BLaER1 (cell line): Measurements from ENCODE around the gene TRRAP.
"Not testable (repeated sequence)": the region's sequence is repeated elsewhere in the genome, so short reads cannot be mapped to it uniquely, and the experiment has no call there.

ENCODE experiments used
- H3K27ac ChIP-seq: shearing (Covaris generic); formaldehyde crosslinking; 2 replicates; pipeline ENCODE4 v1.8.1; 2022
- H3K27me3 ChIP-seq: shearing (Covaris generic); formaldehyde crosslinking; 2 replicates; pipeline ENCODE4 v1.8.1; 2022
- H3K36me3 ChIP-seq: shearing (Covaris generic); formaldehyde crosslinking; 2 replicates; pipeline ENCODE4 v1.8.1; 2022
- H3K4me1 ChIP-seq: shearing (Covaris generic); formaldehyde crosslinking; 2 replicates; pipeline ENCODE4 v1.8.1; 2022
- H3K4me2 ChIP-seq: shearing (Covaris generic); formaldehyde crosslinking; 2 replicates; pipeline ENCODE4 v1.8.1; 2022
- H3K4me3 ChIP-seq: shearing (Covaris generic); formaldehyde crosslinking; 2 replicates; pipeline ENCODE4 v1.8.1; 2022
- H3K9ac ChIP-seq: shearing (Covaris generic); formaldehyde crosslinking; 2 replicates; pipeline ENCODE4 v1.8.1; 2022
- H3K9me3 ChIP-seq: shearing (Covaris generic); formaldehyde crosslinking; 2 replicates; pipeline ENCODE4 v1.8.1; 2022
- H4K20me1 ChIP-seq: shearing (Covaris generic); formaldehyde crosslinking; 2 replicates; pipeline ENCODE4 v1.8.1; 2022
- Cebpa-rat ChIP-seq: shearing (Covaris generic); IDR thresholded peaks from 2 replicates; pipeline ENCODE4 v1.8.1; 2022

TRRAP gene

GRCh38 chr7:98864731-98865453, 13.4 kb upstream of the TRRAP start:
- Histone ChIP-seq H3K4me3 (no peak overlapping the region), H3K9me3 (no peaks in the 10 kb centered on the region), H3K36me3 (no peaks in the 10 kb centered on the region), H3K4me2 (no peak overlapping the region), H3K27ac (no peak overlapping the region), H4K20me1 (0 out of 2 replicates have a peak, but pooled peaks cover 4% of the 10 kb centered on the region), H3K9ac (no peak overlapping the region), H3K4me1 (peaks cover 14% of the 10 kb centered on the region), H3K27me3 (peaks cover 23% of the 10 kb centered on the region)
- TF ChIP-seq Cebpa-rat: no peak

- H3K27me3 ChIP-seq: peaks cover 24% of the 10 kb centered on the region
- peaks cover 26% of the 10 kb centered on the region for H3K4me1 ChIP-seq
- no peak overlapping the region for H3K27ac ChIP-seq
- no peaks in the 10 kb centered on the region for H3K9me3 ChIP-seq
- TF ChIP-seq Cebpa-rat: no peak
- H4K20me1 ChIP-seq: 0 out of 2 replicates have a peak, but pooled peaks cover 4% of the 10 kb centered on the region
- H3K9ac ChIP-seq: no peak overlapping the region
- H3K36me3 ChIP-seq: no peaks in the 10 kb centered on the region
- no peak overlapping the region for H3K4me2 ChIP-seq
- H3K4me3 ChIP-seq: no peak overlapping the region
These were observed 12.0 kb upstream of the TRRAP start for GRCh38 chr7:98866351-98866750.

- Histone ChIP-seq H3K9me3 (no peaks in the 10 kb centered on the region), H3K4me1 (peaks cover 28% of the 10 kb centered on the region), H4K20me1 (0 out of 2 replicates have a peak, but pooled peaks cover 4% of the 10 kb centered on the region), H3K27me3 (peaks cover 24% of the 10 kb centered on the region), H3K4me3 (no peak overlapping the region), H3K9ac (no peak overlapping the region), H3K27ac (no peak overlapping the region), H3K36me3 (no peaks in the 10 kb centered on the region), H3K4me2 (no peak overlapping the region)
- no peak for TF ChIP-seq Cebpa-rat
These were observed 11.6 kb upstream of the TRRAP start for GRCh38 chr7:98866765-98867164.

GRCh38 chr7:98868450-98868849, 9.9 kb upstream of the TRRAP start:
- no peak for TF ChIP-seq Cebpa-rat
- Histone ChIP-seq H3K27me3 (peaks cover 24% of the 10 kb centered on the region), H3K9ac (no peak overlapping the region)

GRCh38 chr7:98869027-98869596, 9.2 kb upstream of the TRRAP start:
- Histone ChIP-seq H3K4me3 (peak overlapping the region; percentile 74), H3K27me3 (peaks cover 24% of the 10 kb centered on the region), H3K9ac (peak overlapping the region; percentile 62), H3K9me3 (no peaks in the 10 kb centered on the region), H3K27ac (no peak overlapping the region), H3K4me1 (peaks cover 41% of the 10 kb centered on the region), H3K4me2 (peak overlapping the region; percentile 99), H4K20me1 (0 out of 2 replicates have a peak, but pooled peaks cover 4% of the 10 kb centered on the region), H3K36me3 (no peaks in the 10 kb centered on the region)
- no peak for TF ChIP-seq Cebpa-rat

More at GRCh38 chr7:98868450-98868849, 9.9 kb upstream of the TRRAP start:
- H3K4me2 ChIP-seq: peak overlapping the region; percentile 99
- peaks cover 34% of the 10 kb centered on the region for H3K4me1 ChIP-seq
- no peaks in the 10 kb centered on the region for H3K9me3 ChIP-seq
- no peak overlapping the region for H3K27ac ChIP-seq
- H3K36me3 ChIP-seq: no peaks in the 10 kb centered on the region
- 0 out of 2 replicates have a peak, but pooled peaks cover 4% of the 10 kb centered on the region for H4K20me1 ChIP-seq
- H3K4me3 ChIP-seq: no peak overlapping the region

DNA sequence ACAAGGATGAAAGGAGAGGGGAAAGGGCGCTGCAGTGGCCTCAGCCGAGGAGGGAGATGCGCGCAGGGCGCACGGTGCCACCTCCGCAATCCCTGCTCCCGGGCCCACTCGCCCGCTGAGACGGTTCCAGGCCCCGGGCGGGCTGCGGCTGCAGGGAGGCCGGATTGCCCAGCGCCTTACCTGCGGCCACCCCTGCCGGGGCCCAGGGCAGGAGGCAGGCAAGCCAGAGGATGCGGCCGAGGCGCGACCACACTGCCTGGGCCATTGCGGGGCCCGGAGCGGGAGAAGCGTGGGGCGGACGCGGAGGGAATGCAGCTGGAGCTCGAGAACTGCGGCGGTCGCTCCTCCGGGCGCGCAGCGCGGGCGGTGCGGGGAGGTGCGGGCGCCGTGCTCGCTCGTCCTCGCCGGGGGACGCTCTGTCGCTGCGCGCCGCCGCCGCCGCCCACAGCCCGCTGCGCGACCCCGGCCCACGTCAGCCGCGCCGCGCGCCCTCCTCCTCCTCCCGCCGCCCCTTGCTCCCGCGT, 8.7 kb upstream of the TRRAP start, which contains the start of gene TMEM130:
Gene TMEM130 (minus strand): TSS at position 418 of the 524 bp plus-strand sequence. CDS start 153 bp downstream, at position 265.
- Histone ChIP-seq H3K36me3 (no peaks in the 10 kb centered on the region), H3K4me2 (peak within 1 kb of the TSS; percentile 99), H3K27me3 (peaks cover 24% of the 10 kb centered on the region), H3K9me3 (no peaks in the 10 kb centered on the region), H3K4me3 (peak within 1 kb of the TSS; percentile 74), H3K4me1 (peaks cover 41% of the 10 kb centered on the region), H3K27ac (peak within 1 kb of the TSS; percentile 58), H3K9ac (peak within 1 kb of the TSS; percentile 62), H4K20me1 (0 out of 2 replicates have a peak, but pooled peaks cover 4% of the 10 kb centered on the region)
- no peak for TF ChIP-seq Cebpa-rat

- Histone ChIP-seq H3K4me3 (peak overlapping the region; percentile 74), H4K20me1 (0 out of 2 replicates have a peak, but pooled peaks cover 4% of the 10 kb centered on the region), H3K9me3 (no peaks in the 10 kb centered on the region), H3K36me3 (no peaks in the 10 kb centered on the region), H3K9ac (peak overlapping the region; percentile 62), H3K27ac (peak overlapping the region; percentile 58), H3K4me1 (peaks cover 41% of the 10 kb centered on the region), H3K27me3 (peaks cover 24% of the 10 kb centered on the region), H3K4me2 (peak overlapping the region; percentile 99)
- no peak for TF ChIP-seq Cebpa-rat
These were observed 8.1 kb upstream of the TRRAP start for GRCh38 chr7:98870121-98870651.

GRCh38 chr7:98870807-98871491, 7.4 kb upstream of the TRRAP start:
- H3K4me3 ChIP-seq: no peak overlapping the region; the same call in 1 of the 2 replicates
- H3K4me2 ChIP-seq: peak overlapping the region; percentile 99

DNA sequence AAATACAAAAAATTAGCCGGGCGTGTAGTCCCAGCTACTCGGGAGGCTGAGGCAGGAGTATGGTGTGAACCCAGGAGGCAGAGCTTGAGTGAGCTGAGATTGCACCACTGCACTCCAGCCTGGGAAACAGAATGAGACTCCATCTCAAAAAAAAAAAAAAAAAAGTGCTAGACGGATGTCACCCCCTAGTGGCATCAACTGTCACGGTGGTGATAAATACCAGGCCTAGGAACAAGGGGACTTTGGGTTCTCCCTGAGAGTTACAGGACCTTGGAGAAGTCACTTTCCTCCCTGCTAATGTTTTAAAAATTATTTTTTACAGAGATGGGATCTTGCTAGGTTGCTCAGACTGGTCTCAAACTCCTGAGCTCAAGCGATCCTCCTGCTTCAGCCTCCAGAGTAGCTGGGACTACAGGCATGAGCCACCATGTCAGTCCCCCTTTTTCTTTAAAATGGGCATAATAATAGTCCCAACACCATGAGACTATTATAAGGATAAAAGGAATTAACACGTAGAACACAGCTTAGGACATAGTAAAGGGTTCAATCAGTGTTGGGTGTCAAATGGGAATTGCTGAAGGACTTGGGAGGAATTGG, 5.9 kb upstream of the TRRAP start:
- no peak overlapping the region for H3K4me2 ChIP-seq
- H3K27ac ChIP-seq: no peak overlapping the region
- no peak overlapping the region for H3K4me3 ChIP-seq
- no peak overlapping the region for H3K9ac ChIP-seq
- H4K20me1 ChIP-seq: 0 out of 2 replicates have a peak, but pooled peaks cover 4% of the 10 kb centered on the region
- H3K4me1 ChIP-seq: peaks cover 41% of the 10 kb centered on the region
- H3K9me3 ChIP-seq: no peaks in the 10 kb centered on the region
- no peaks in the 10 kb centered on the region for H3K36me3 ChIP-seq
- TF ChIP-seq Cebpa-rat: no peak
- H3K27me3 ChIP-seq: peaks cover 24% of the 10 kb centered on the region

More at GRCh38 chr7:98870807-98871491, 7.4 kb upstream of the TRRAP start:
- H3K27me3 ChIP-seq: peaks cover 24% of the 10 kb centered on the region
- peaks cover 41% of the 10 kb centered on the region for H3K4me1 ChIP-seq
- H3K9me3 ChIP-seq: no peaks in the 10 kb centered on the region
- no peak overlapping the region for H3K9ac ChIP-seq
- H4K20me1 ChIP-seq: 0 out of 2 replicates have a peak, but pooled peaks cover 4% of the 10 kb centered on the region
- H3K27ac ChIP-seq: no peak overlapping the region
- no peak for TF ChIP-seq Cebpa-rat
- no peaks in the 10 kb centered on the region for H3K36me3 ChIP-seq

DNA sequence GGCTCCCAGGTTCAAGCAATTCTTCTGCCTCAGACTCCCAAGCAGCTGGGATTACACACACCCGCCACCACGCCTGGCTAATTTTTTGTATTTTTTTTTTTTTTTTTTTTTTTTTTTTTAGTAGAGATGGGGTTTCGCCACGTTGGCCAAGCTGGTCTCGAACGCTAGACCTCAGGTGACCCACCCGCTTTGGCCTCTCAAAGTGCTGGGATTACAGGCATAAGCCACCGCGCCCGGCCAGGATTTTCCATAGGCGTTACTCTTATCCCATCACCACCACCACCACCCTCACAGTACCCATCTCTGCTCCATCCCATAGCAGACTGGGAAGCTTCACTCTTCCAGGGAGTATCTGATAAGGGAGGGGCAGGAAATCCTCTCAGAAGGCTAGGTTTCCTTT, 4.7 kb upstream of the TRRAP start:
- not testable (repeated sequence) for H3K36me3 ChIP-seq, H3K9me3 ChIP-seq, H3K4me2 ChIP-seq, H4K20me1 ChIP-seq, H3K27ac ChIP-seq, H3K9ac ChIP-seq, H3K4me3 ChIP-seq
- Histone ChIP-seq H3K4me1 (peaks cover 45% of the 10 kb centered on the region), H3K27me3 (peaks cover 14% of the 10 kb centered on the region)
